Omental fat pad (tissue), 4 donors: ENCODE measurements around the gene HYI. TPM values are rescaled to one million over a fixed set of nuclear protein-coding genes. Genes with fewer than 3 reads are reported as not detected.
A peak's percentile ranks its signal among the peaks of the same experiment; 100 is the strongest.
"Not testable (repeated sequence)": the region's sequence is repeated elsewhere in the genome, so short reads cannot be mapped to it uniquely, and the experiment has no call there.

Experiments
- ATAC-seq: fragments of 150-250 bp; one replicate; pipeline ENCODE4 v1.9.1; 2016; ENCODE audit warnings: mild to moderate bottlenecking, moderate library complexity; ENCODE audit not compliant: low FRiP score
- DNase-seq: peaks from one replicate; pipeline ENCODE4 v3.0.0-alpha.2; 2019; ENCODE audit warnings: low spot score
- CTCF ChIP-seq, 3 donors: fragments of 450-650 bp; IDR thresholded peaks; one replicate each; pipeline ENCODE4 v1.5.1; 2016 to 2017; ENCODE audit warnings: antibody characterized with exemption in 3 of 3, mild to moderate bottlenecking in 3 of 3, moderate library complexity in 2 of 3
- total RNA-seq, 4 donors: library from RNA; depleted of rRNA; stranded (reverse); fragments of >200 nt; gene quantifications; one replicate each; pipeline ENCODE4 v1.1.0, GENCODE V29; 2016

The HYI gene
- total RNA-seq, 4 donors from 2014 or later: 39.5 to 59.0 (median 53.2) TPM

- no peak for TF ChIP-seq CTCF (IDR thresholded peaks at IDR 0.05)
- ATAC-seq: no peak
- DNase-seq: no peak
Observed at GRCh38 chr1:43473463-43473862, 19.7 kb upstream of the HYI start.

- not testable (repeated sequence) for DNase-seq
- peak; percentile 70 for ATAC-seq
Observed at GRCh38 chr1:43472463-43473151, 18.9 kb upstream of the HYI start.

- no peak for TF ChIP-seq CTCF (IDR thresholded peaks at IDR 0.05)
- DNase-seq: no peak
- ATAC-seq: peak; percentile 3
Observed at GRCh38 chr1:43472087-43472462, 18.3 kb upstream of the HYI start.

GRCh38 chr1:43469932-43470331 is 16.2 kb upstream of the HYI start:
- DNase-seq: no peak
- ATAC-seq: no peak
- TF ChIP-seq CTCF (IDR thresholded peaks at IDR 0.05): no peak

- no peak for ATAC-seq
- TF ChIP-seq CTCF (IDR thresholded peaks at IDR 0.05): no peak
- DNase-seq: no peak
Observed at GRCh38 chr1:43468414-43468813, 14.7 kb upstream of the HYI start.

- no peak for DNase-seq
- no peak for ATAC-seq
- no peak for TF ChIP-seq CTCF (IDR thresholded peaks at IDR 0.05)
Observed at GRCh38 chr1:43466403-43466802, 12.7 kb upstream of the HYI start.

GRCh38 chr1:43465505-43466067 is 11.9 kb upstream of the HYI start:
- DNase-seq (no peak), ATAC-seq (no peak)
- TF ChIP-seq CTCF (IDR thresholded peaks at IDR 0.05): no peak
